IMR-90 (cell line): ENCODE measurements around the gene PIP5K1C. TPM values are rescaled to one million over a fixed set of nuclear protein-coding genes. Genes with fewer than 3 reads are reported as not detected.

ENCODE experiments used
- ATAC-seq: fragments of 200-7000 bp; cut with Tn5 transposase; 2 replicates; pipeline ENCODE4 v1.9.1; 2020; ENCODE audit warnings: low read depth, mild to moderate bottlenecking, moderate library complexity
- BruUV-seq: library from RNA; stranded (reverse); fragments of 400-500 nt; replicated peaks from 2 replicates; lab custom pipeline; 2021; lab: Mats Ljungman, UMichigan
- CTCF ChIA-PET: fragments of 300-600 bp; formaldehyde crosslinking; extraction: SDS; loops from one replicate; lab custom pipeline; 2021; ENCODE audit warnings: antibody characterized with exemption; lab: Yijun Ruan, JAX
- POLR2A ChIA-PET: fragments of 300-600 bp; sonication (Branson Sonifier 250); formaldehyde crosslinking; loops from one replicate; lab custom pipeline; 2022; ENCODE audit warnings: antibody characterized with exemption; ENCODE audit not compliant: unreplicated experiment; lab: Charles Lee
- DNase-seq: peaks from one replicate; pipeline ENCODE4 v3.0.0; 2013
- H2AFZ ChIP-seq: replicated peaks from 2 replicates; pipeline ENCODE3; 2013; ENCODE audit warnings: low read length, mild to moderate bottlenecking; ENCODE audit not compliant: poor library complexity
- H2AK5ac ChIP-seq: 2 replicates; pipeline ENCODE4 v1.6.1; 2013; ENCODE audit warnings: low read depth, low read length, inconsistent platforms
- H2AK9ac ChIP-seq: replicated peaks from 2 replicates; pipeline ENCODE3; 2013; ENCODE audit warnings: mild to moderate bottlenecking, low read depth, low read length, moderate library complexity; ENCODE audit not compliant: poor library complexity
- H2BK120ac ChIP-seq: 2 replicates; pipeline ENCODE4 v1.6.1; 2013; ENCODE audit warnings: low read depth, low read length, inconsistent platforms
- H2BK15ac ChIP-seq: 3 replicates; pipeline ENCODE4 v1.6.1; 2013; ENCODE audit warnings: low read depth, low read length, inconsistent platforms
- H2BK20ac ChIP-seq: 2 replicates; pipeline ENCODE4 v1.6.1; 2013; ENCODE audit warnings: low read depth, mild to moderate bottlenecking, inconsistent platforms, low read length, moderate library complexity
- H2BK5ac ChIP-seq: 2 replicates; pipeline ENCODE4 v1.6.1; 2013; ENCODE audit warnings: mild to moderate bottlenecking, low read depth, low read length, inconsistent platforms; ENCODE audit not compliant: poor library complexity, severe bottlenecking
- H3K14ac ChIP-seq: replicated peaks from 2 replicates; pipeline ENCODE4 v1.6.1; 2013; ENCODE audit warnings: low read depth, low read length, inconsistent platforms
- H3K18ac ChIP-seq: 2 replicates; pipeline ENCODE4 v1.6.1; 2013; ENCODE audit warnings: low read depth, low read length, control low read depth
- H3K23ac ChIP-seq: 2 replicates; pipeline ENCODE4 v1.6.1; 2013; ENCODE audit warnings: low read depth, low read length, inconsistent platforms
- H3K27ac ChIP-seq: 2 replicates; pipeline ENCODE4 v1.5.1; 2013; ENCODE audit warnings: mild to moderate bottlenecking, control low read depth, low read length; ENCODE audit not compliant: insufficient read depth
- H3K27me3 ChIP-seq: 2 replicates; pipeline ENCODE4 v1.6.1; 2013; ENCODE audit warnings: low read length; ENCODE audit not compliant: control insufficient read depth, insufficient read depth
- H3K36me3 ChIP-seq: 2 replicates; pipeline ENCODE4 v1.6.1; 2013; ENCODE audit warnings: low read length, mixed read lengths; ENCODE audit not compliant: control insufficient read depth, insufficient read depth
- H3K4ac ChIP-seq: 2 replicates; pipeline ENCODE4 v1.6.1; 2013; ENCODE audit warnings: low read depth, low read length, inconsistent platforms
- H3K4me1 ChIP-seq: 2 replicates; pipeline ENCODE4 v1.6.1; 2013; ENCODE audit warnings: low read length, mixed read lengths; ENCODE audit not compliant: control insufficient read depth, insufficient read depth
- H3K4me2 ChIP-seq: 2 replicates; pipeline ENCODE4 v1.6.1; 2013; ENCODE audit warnings: low read depth, mild to moderate bottlenecking, control low read depth, low read length, moderate library complexity
- H3K4me3 ChIP-seq: 2 replicates; pipeline ENCODE4 v1.5.1; 2013; ENCODE audit warnings: low read depth, mild to moderate bottlenecking, control low read depth, low read length, moderate library complexity; ENCODE audit not compliant: insufficient read depth
- H3K56ac ChIP-seq: 2 replicates; pipeline ENCODE4 v1.6.1; 2013; ENCODE audit warnings: low read length, inconsistent platforms; ENCODE audit not compliant: insufficient read depth; ENCODE audit errors: extremely low read depth
- H3K79me1 ChIP-seq, 2 experiments: 2 replicates each; pipeline ENCODE4 v1.6.1; 2013; ENCODE audit warnings: low read length in 2 of 2, inconsistent platforms in 1 of 2, low read depth in 1 of 2
- H3K9ac ChIP-seq: 2 replicates; pipeline ENCODE4 v1.6.1; 2013; ENCODE audit warnings: low read depth, low read length, control low read depth
- H3K9me1 ChIP-seq: 2 replicates; pipeline ENCODE4 v1.6.1; 2013; ENCODE audit warnings: low read length, inconsistent platforms; ENCODE audit not compliant: insufficient read depth
- H3K9me3 ChIP-seq: 2 replicates; pipeline ENCODE4 v1.6.1; 2013; ENCODE audit warnings: low read length; ENCODE audit not compliant: control insufficient read depth, insufficient read depth
- H4K20me1 ChIP-seq: 2 replicates; pipeline ENCODE4 v1.6.1; 2013; ENCODE audit warnings: low read length, inconsistent platforms; ENCODE audit not compliant: insufficient read depth
- H4K5ac ChIP-seq: 2 replicates; pipeline ENCODE4 v1.6.1; 2013; ENCODE audit warnings: mild to moderate bottlenecking, low read depth, low read length, control low read depth
- H4K8ac ChIP-seq, 2 experiments: 2 replicates each; pipeline ENCODE4 v1.6.1; 2013; ENCODE audit warnings: low read depth in 2 of 2, low read length in 2 of 2, control low read depth in 1 of 2, inconsistent platforms in 1 of 2
- H4K91ac ChIP-seq: 2 replicates; pipeline ENCODE4 v1.6.1; 2013; ENCODE audit warnings: low read depth, low read length, inconsistent platforms; ENCODE audit not compliant: insufficient read depth
- BHLHE40 ChIP-seq: fragments of 150-350 bp; IDR thresholded peaks from 2 replicates; pipeline ENCODE4 v1.6.1; 2016; ENCODE audit warnings: mild to moderate bottlenecking, low read depth, low read length
- CEBPB ChIP-seq: IDR thresholded peaks from 2 replicates; pipeline ENCODE4 v1.6.1; 2012; ENCODE audit warnings: low read depth, low read length, improper control_type of control experiment
- CHD1 ChIP-seq: IDR thresholded peaks from 2 replicates; pipeline ENCODE4 v1.6.1; 2012; ENCODE audit warnings: low read depth, low read length, improper control_type of control experiment
- FOS ChIP-seq: fragments of 150-350 bp; IDR thresholded peaks from 2 replicates; pipeline ENCODE4 v1.6.1; 2016; ENCODE audit warnings: low read depth, low read length
- MAFK ChIP-seq: IDR thresholded peaks from 2 replicates; pipeline ENCODE4 v1.6.1; 2012; ENCODE audit warnings: low read depth, low read length, improper control_type of control experiment
- MAZ ChIP-seq: IDR thresholded peaks from 2 replicates; pipeline ENCODE4 v1.6.1; 2012; ENCODE audit warnings: low read depth, mild to moderate bottlenecking, low read length, improper control_type of control experiment, moderate library complexity, borderline replicate concordance
- MXI1 ChIP-seq: IDR thresholded peaks from 2 replicates; pipeline ENCODE4 v1.6.1; 2012; ENCODE audit warnings: low read depth, mild to moderate bottlenecking, low read length, moderate library complexity, borderline replicate concordance
- NFE2L2 ChIP-seq: fragments of 150-350 bp; IDR thresholded peaks from 2 replicates; pipeline ENCODE4 v1.6.1; 2016; ENCODE audit warnings: low read depth, mild to moderate bottlenecking, low read length
- POLR2A ChIP-seq: IDR thresholded peaks from 2 replicates; pipeline ENCODE4 v1.6.1; 2012; ENCODE audit warnings: mild to moderate bottlenecking, low read depth, low read length
- RAD21 ChIP-seq: IDR thresholded peaks from 2 replicates; pipeline ENCODE4 v1.6.1; 2012; ENCODE audit warnings: low read length, improper control_type of control experiment
- RCOR1 ChIP-seq: IDR thresholded peaks from 2 replicates; pipeline ENCODE4 v1.6.1; 2012; ENCODE audit warnings: mild to moderate bottlenecking, low read length, improper control_type of control experiment; ENCODE audit not compliant: insufficient replicate concordance
- RFX5 ChIP-seq: IDR thresholded peaks from 2 replicates; pipeline ENCODE4 v1.8.0; 2012; ENCODE audit warnings: low read depth, mild to moderate bottlenecking, low read length, moderate library complexity
- SMC3 ChIP-seq: fragments of 150-350 bp; IDR thresholded peaks from 2 replicates; pipeline ENCODE4 v1.6.1; 2016; ENCODE audit warnings: low read depth, mild to moderate bottlenecking, antibody characterized with exemption, low read length, moderate library complexity
- USF2 ChIP-seq: fragments of 150-350 bp; IDR thresholded peaks from 2 replicates; pipeline ENCODE4 v1.6.1; 2017; ENCODE audit warnings: mild to moderate bottlenecking, antibody characterized with exemption, low read length, low read depth
- WGBS, 2 experiments: methylation state at CpG; one replicate each; pipeline versions ENCODE4 v1.1.5 to v1.1.7; 2013; ENCODE audit warnings: missing lambda C conversion rate in 2 of 2; ENCODE audit not compliant: insufficient read length in 1 of 2; ENCODE audit errors: extremely low coverage in 2 of 2; 5-methylcytosine and 5-hydroxymethylcytosine counted together
- dilution Hi-C: fragments of 300-500 bp; cut with HindIII; formaldehyde crosslinking; loops from one replicate; pipeline ENCODE4 v1.14.3; 2018; ENCODE audit warnings: low sequenced_read_pairs; ENCODE audit not compliant: unreplicated experiment
- in situ Hi-C: fragments of 300-500 bp; cut with MboI; formaldehyde crosslinking; loops from 3 replicates; pipeline ENCODE4 v1.14.3; 2019; ENCODE audit warnings: low sequenced_read_pairs, inconsistent platforms, mixed read lengths
- intact Hi-C: fragments of 100-400 bp; cut with micrococcal nuclease; formaldehyde crosslinking; loops from 2 replicates; pipeline ENCODE4 v1.10.0; 2022
- polyA plus RNA-seq, 3 experiments: library from polyadenylated mRNA; depleted of rRNA; stranded (reverse); fragments of >200 nt; gene quantifications; 2 replicates each; pipeline ENCODE4 v1.2.3, GENCODE V29; 2012; ENCODE audit warnings: low replicate concordance in 1 of 3
- total RNA-seq: library from RNA; depleted of rRNA; stranded (reverse); fragments of >200 nt; gene quantifications from 2 replicates; pipeline ENCODE4 v1.2.3, GENCODE V29; 2012
- TF ChIP-seq, protein P1 (sequence below): conservative IDR thresholded peaks from 2 replicates; pipeline ENCODE4 v1.5.1; 2012; ENCODE audit warnings: mild to moderate bottlenecking, low read depth, low read length, improper control_type of control experiment

The PIP5K1C gene
- total and polyA plus RNA-seq, 2 of the 4 experiments (the other 2 are of a cell fraction) = 13.6 to 23.3 TPM

DNA sequence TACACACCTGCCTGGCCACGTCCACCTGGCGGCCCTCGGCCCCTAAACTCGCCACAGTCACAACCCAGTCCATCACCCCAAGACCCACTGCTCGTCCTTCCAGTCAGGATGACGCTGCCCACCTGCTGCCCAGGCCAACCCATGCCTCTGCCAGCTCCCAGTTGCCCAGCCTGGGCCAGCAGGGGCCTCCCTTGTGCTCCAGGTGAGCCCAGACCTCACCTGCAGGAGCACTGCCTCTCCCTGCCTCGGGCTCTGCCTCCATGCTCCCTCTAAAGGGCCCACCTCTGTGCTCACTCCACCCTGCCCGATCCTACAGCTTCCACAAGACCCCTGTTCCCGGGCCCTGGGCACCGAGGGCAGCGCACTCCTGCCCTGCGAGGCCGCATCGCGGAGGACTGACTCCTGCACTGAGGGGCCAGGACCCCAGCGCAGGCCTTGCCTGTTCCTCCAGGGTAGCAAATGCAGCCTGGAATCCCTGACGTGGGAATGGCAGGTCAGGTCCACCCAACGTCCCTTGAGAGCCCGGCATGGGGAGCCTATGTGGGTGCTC is 65.7 kb downstream of the PIP5K1C start:
- Histone ChIP-seq H3K27ac (no peak overlapping the region), H3K9me3 (no peaks in the 10 kb centered on the region), H3K4me3 (no peak overlapping the region), H2BK15ac (no peak overlapping the region), H4K20me1 (no peaks in the 10 kb centered on the region; the same call in 1 of the 2 replicates), H4K91ac (no peak overlapping the region), H3K79me1 (no peaks in the 10 kb centered on the region), H2AK9ac (peak overlapping the region; percentile 15), H3K18ac (no peak overlapping the region), H3K56ac (no peak overlapping the region), H4K8ac (no peak overlapping the region), H3K23ac (no peak overlapping the region), H3K14ac (no peak overlapping the region), H3K9me1 (no peaks in the 10 kb centered on the region), H4K5ac (no peak overlapping the region), H3K27me3 (no peaks in the 10 kb centered on the region), H2BK20ac (no peak overlapping the region), H3K9ac (no peak overlapping the region), H3K4ac (no peak overlapping the region), H3K4me1 (no peaks in the 10 kb centered on the region), H2BK120ac (no peak overlapping the region), H3K36me3 (peaks cover 37% of the 10 kb centered on the region), H2BK5ac (no peak overlapping the region), H3K4me2 (no peak overlapping the region), H2AFZ (no peak overlapping the region), H2AK5ac (no peak overlapping the region)
- dilution Hi-C loops = no loop called here
- WGBS, 2 experiments = 95% methylated on average over 15 of the region's 19 CpGs; no CpG with 5 or more reads in 1 of the 2 experiments
- no TSS peak for BruUV-seq
- intact Hi-C loops = no loop called here
- ChIA-PET POLR2A (no interaction called here), CTCF (no interaction called here)
- DNase-seq (no peak), ATAC-seq (no peak)
- in situ Hi-C loops = no loop called here
- no peak for TF ChIP-seq CHD1
- TF ChIP-seq MXI1 = no peak
- TF ChIP-seq MAZ = no peak
- TF ChIP-seq RCOR1 = no peak
- no peak for TF ChIP-seq RAD21
- no peak for TF ChIP-seq MAFK
- TF ChIP-seq BHLHE40 = no peak
- no peak for TF ChIP-seq FOS
- TF ChIP-seq USF2 = no peak
- TF ChIP-seq, protein P1, sequence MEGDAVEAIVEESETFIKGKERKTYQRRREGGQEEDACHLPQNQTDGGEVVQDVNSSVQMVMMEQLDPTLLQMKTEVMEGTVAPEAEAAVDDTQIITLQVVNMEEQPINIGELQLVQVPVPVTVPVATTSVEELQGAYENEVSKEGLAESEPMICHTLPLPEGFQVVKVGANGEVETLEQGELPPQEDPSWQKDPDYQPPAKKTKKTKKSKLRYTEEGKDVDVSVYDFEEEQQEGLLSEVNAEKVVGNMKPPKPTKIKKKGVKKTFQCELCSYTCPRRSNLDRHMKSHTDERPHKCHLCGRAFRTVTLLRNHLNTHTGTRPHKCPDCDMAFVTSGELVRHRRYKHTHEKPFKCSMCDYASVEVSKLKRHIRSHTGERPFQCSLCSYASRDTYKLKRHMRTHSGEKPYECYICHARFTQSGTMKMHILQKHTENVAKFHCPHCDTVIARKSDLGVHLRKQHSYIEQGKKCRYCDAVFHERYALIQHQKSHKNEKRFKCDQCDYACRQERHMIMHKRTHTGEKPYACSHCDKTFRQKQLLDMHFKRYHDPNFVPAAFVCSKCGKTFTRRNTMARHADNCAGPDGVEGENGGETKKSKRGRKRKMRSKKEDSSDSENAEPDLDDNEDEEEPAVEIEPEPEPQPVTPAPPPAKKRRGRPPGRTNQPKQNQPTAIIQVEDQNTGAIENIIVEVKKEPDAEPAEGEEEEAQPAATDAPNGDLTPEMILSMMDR = no peak
- no peak for TF ChIP-seq SMC3
- TF ChIP-seq RFX5 = no peak
- no peak for TF ChIP-seq CEBPB
- no peak for TF ChIP-seq NFE2L2
- TF ChIP-seq POLR2A = no peak
